Memory B cell (primary cell): ENCODE measurements around the gene KLHL25.

Experiments used
- ATAC-seq: fragments of 150-1000 bp; cut with Tn5 transposase; 2 replicates; pipeline ENCODE4 v1.10.0; 2021; ENCODE audit warnings: low read depth, mild to moderate bottlenecking, moderate library complexity
- DNase-seq, 2 donors: peaks; one replicate each; pipeline ENCODE4 v3.0.0; 2022; ENCODE audit warnings: low spot score in 2 of 2
- H3K27ac Mint-ChIP-seq: one replicate; pipeline ENCODE4 v1.8.0; 2022; ENCODE audit warnings: mild to moderate bottlenecking, moderate library complexity, mixed read lengths
- H3K27me3 Mint-ChIP-seq: one replicate; pipeline ENCODE4 v1.8.0; 2022; ENCODE audit warnings: mixed read lengths
- H3K36me3 Mint-ChIP-seq: one replicate; pipeline ENCODE4 v1.8.0; 2022; ENCODE audit warnings: mild to moderate bottlenecking, mixed read lengths
- H3K4me1 Mint-ChIP-seq: one replicate; pipeline ENCODE4 v1.8.0; 2022; ENCODE audit warnings: mixed read lengths
- H3K4me3 Mint-ChIP-seq: one replicate; pipeline ENCODE4 v1.8.0; 2022; ENCODE audit warnings: mild to moderate bottlenecking, moderate library complexity, mixed read lengths
- H3K9me3 Mint-ChIP-seq: one replicate; pipeline ENCODE4 v1.8.0; 2022; ENCODE audit warnings: mixed read lengths

Gene KLHL25

DNA sequence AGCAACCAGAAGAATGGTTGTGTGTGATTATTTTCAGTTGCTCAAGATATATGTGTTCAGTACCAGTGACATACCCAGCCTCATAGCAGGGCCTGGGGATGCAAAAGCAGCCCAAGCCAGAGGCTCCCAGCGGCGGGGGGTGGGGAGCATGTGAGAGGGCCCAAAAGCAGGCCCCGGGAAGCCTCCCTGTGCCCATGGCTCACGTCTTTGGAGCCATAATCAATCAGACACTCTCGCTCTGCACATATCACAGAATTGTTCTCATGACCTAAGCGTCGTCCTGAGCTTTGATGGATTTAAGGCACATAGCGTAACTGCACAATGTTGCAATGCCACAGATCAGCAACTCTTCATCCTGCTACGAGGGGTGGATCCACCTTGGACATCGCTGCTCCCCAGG, 20.8 kb downstream of the KLHL25 start:
- H3K27ac Mint-ChIP-seq = no peak overlapping the region
- no peaks in the 10 kb centered on the region for H3K27me3 Mint-ChIP-seq
- no peaks in the 10 kb centered on the region for H3K9me3 Mint-ChIP-seq
- ATAC-seq (no peak), DNase-seq (no peak)
- H3K4me3 Mint-ChIP-seq = no peak overlapping the region
- H3K4me1 Mint-ChIP-seq = peaks cover 2% of the 10 kb centered on the region
- no peaks in the 10 kb centered on the region for H3K36me3 Mint-ChIP-seq

DNA sequence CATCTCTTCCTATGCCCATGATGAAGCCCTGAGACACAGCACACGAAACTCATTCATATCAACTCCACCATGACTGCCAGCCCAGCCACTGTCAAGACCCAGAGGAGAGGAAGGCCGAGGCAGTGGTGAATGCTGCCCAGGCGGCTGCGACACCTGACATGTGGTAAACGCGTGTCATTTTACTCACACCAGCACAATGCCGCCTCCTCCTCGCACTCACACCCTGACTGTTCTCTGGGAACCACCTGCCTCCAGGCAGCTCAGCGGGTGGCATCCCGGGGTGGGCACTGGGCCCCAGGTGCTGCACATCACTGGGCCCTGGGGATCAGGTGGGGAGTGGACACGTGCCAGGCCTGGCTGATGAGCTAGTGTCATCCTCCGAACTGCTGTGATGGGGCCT, 21.5 kb downstream of the KLHL25 start:
- ATAC-seq (no peak), DNase-seq (no peak)
- no peaks in the 10 kb centered on the region for H3K9me3 Mint-ChIP-seq
- H3K27me3 Mint-ChIP-seq = no peaks in the 10 kb centered on the region
- H3K27ac Mint-ChIP-seq = no peak overlapping the region
- H3K4me1 Mint-ChIP-seq = peaks cover 2% of the 10 kb centered on the region
- no peak overlapping the region for H3K4me3 Mint-ChIP-seq
- H3K36me3 Mint-ChIP-seq = no peaks in the 10 kb centered on the region

DNA sequence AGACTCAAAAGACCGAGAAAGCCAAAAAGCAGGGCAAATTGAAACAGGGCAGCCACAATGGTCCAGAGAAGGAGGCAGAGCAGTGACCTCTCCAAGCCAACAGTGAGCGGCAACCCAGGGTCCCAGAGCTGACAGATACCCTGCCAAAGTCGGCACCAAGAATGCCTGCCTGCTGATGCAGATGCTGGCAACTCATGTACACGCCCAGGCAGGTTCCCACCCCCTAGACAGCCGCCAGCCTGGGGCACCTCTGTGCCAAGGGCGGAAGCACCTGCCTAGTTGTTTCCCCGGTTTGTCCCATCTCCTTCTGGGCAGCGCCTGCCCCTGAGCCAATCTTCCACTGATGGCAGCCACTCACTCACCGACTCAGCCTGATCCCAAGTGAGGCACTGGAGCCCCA, 22.1 kb downstream of the KLHL25 start:
- H3K27ac Mint-ChIP-seq = no peak overlapping the region
- no peaks in the 10 kb centered on the region for H3K27me3 Mint-ChIP-seq
- no peak for ATAC-seq

DNA sequence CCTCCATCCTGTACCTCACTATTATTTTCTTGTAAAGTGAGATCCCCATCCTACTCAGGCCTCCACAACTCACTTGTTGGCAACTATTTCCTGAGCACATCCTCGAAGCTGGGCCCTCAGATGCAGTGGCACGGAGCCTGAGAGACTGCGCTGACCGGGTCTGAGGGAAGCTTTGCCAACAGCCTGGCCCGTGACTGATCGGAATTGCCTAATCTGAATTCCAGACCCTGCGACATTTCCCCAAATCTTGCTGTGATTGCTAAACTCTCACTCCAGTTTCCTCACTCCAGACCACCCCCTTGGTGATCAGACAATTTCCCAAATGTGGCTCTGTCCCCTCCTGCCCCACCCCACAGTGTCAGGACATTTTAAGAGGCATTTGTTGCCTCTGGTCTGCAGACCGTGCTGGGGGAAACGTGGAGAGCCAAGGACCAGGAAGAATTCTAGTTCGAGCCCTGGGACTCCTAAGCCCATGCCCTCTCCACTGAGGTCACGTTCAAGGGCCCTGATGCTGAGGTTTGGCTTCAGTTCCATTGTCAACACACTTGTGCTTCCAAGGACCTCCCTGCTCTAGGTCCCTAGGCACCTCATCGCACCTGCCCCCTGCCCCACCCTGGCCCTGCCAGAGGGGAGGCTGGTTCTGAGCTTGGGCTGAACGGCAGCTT, 22.8 kb downstream of the KLHL25 start:
- no peaks in the 10 kb centered on the region for H3K27me3 Mint-ChIP-seq
- H3K36me3 Mint-ChIP-seq = no peaks in the 10 kb centered on the region
- DNase-seq = no peak
- H3K4me3 Mint-ChIP-seq = no peak overlapping the region
- H3K27ac Mint-ChIP-seq = no peak overlapping the region
- peaks cover 2% of the 10 kb centered on the region for H3K4me1 Mint-ChIP-seq
- H3K9me3 Mint-ChIP-seq = no peaks in the 10 kb centered on the region
- ATAC-seq = no peak

More for the DNA sequence above, 22.1 kb downstream of the KLHL25 start:
- no peak for DNase-seq
- peaks cover 2% of the 10 kb centered on the region for H3K4me1 Mint-ChIP-seq
- H3K9me3 Mint-ChIP-seq = no peaks in the 10 kb centered on the region
- H3K36me3 Mint-ChIP-seq = no peaks in the 10 kb centered on the region
- H3K4me3 Mint-ChIP-seq = no peak overlapping the region

DNA sequence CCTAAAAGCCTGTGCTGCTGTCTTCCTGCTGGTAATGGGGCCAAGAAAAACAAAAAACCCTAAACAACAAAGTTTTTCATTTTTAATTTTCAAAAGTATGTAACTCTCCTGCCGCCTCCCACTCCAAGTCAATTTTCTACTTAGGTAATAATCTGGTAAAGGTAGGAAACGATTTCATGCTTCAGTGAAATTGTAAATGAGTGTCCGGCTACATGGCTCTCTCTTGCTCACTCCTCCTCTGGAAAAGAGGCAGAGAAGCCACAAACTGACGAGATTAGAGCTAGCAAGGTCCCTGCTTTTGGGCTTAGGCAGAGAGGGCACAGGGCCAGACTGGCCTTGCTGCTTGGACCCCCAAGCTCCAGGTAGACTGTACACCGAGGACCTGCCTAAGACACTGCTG, 23.5 kb downstream of the KLHL25 start:
- no peak for ATAC-seq
- no peak for DNase-seq
- no peaks in the 10 kb centered on the region for H3K36me3 Mint-ChIP-seq
- H3K4me3 Mint-ChIP-seq = no peak overlapping the region
- H3K27ac Mint-ChIP-seq = no peak overlapping the region
- peaks cover 4% of the 10 kb centered on the region for H3K4me1 Mint-ChIP-seq
- H3K27me3 Mint-ChIP-seq = no peaks in the 10 kb centered on the region
- H3K9me3 Mint-ChIP-seq = no peaks in the 10 kb centered on the region

DNA sequence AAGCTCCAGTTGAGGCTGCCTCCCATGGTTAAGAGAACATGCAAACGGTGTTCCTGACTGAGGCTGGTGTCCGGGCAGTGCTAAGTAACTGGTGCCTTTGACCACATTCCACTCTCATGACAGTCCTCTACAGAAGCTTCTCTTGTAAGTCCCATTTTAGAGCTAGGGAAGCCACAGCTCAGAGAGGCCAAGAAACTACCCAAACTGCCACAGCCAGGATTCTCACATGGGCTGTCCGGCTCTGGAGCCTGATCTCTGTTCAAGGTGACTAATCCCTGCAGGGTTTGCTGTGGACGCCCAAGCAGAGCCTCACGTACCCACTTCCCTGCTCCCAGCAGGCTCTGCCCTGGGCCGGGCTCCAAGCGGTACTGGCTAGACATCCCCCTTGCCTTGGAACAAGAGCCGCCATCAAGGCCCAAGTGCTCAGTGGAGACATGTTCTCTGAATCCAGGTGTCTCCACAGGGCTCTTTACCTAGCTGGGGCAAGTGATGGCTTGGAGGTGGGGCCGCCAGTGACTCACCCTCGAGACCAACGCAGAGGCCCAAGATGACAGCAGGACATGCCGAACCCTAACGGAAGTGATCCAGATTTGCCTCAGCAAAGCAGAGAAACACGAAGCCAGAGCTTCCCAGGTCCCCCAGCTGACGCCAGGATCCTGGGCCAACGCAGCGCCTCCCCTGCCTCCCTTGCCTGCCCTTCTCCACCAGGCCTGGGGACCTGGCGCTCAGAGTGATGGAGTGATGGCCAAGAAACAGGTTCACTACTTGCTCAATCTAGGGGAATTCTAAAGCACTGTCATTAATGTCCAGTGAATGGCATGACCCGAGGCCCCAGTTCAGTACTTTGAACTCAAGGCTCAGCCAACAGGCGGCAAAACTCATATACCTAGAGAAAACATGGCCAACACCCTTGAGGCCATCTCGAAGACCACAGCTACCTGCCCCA, 24.4 kb downstream of the KLHL25 start:
- no peak overlapping the region for H3K4me3 Mint-ChIP-seq
- DNase-seq (no peak), ATAC-seq (no peak)
- H3K4me1 Mint-ChIP-seq = peaks cover 4% of the 10 kb centered on the region
- H3K27me3 Mint-ChIP-seq = no peaks in the 10 kb centered on the region
- no peaks in the 10 kb centered on the region for H3K9me3 Mint-ChIP-seq
- no peak overlapping the region for H3K27ac Mint-ChIP-seq
- H3K36me3 Mint-ChIP-seq = no peaks in the 10 kb centered on the region

DNA sequence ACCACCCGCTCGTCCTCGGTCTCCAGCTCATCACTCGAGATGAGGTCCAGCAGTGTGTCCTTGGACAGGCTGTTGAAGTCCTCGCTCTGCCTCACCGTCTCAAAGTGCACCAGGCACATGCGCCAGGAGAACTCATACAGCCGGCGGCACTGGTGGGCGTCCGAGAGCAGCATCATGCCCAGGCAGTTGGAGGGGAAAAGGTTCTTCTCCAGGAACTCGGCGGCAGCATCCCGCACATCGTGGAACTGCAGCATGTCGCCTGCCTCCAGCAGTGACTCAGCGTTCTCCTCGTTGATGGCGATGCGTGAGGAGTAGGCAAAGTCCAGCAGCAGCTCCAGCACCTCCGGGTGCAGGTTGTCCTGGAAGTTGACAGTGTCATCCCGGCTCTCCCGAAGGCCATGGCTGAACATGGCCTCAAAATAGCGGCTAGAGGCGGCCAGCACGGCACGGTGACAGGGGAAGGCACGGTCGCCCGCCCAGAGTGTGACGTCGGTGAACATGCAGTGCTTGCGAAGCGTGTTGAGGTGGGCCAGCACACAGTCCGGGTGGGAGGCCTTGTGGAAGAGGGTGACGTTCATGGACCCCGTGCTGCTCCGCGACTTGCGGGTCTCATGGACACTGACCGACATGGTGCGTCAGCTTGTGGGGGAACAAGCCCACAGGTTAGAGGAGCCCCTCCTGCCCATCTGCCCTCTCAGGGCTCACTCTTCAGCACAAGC, 25.4 kb downstream of the KLHL25 start:
- no peaks in the 10 kb centered on the region for H3K27me3 Mint-ChIP-seq
- H3K9me3 Mint-ChIP-seq = no peaks in the 10 kb centered on the region
- DNase-seq (no peak), ATAC-seq (no peak)
- H3K4me3 Mint-ChIP-seq = no peak overlapping the region
- no peaks in the 10 kb centered on the region for H3K36me3 Mint-ChIP-seq
- peaks cover 4% of the 10 kb centered on the region for H3K4me1 Mint-ChIP-seq
- H3K27ac Mint-ChIP-seq = no peak overlapping the region

DNA sequence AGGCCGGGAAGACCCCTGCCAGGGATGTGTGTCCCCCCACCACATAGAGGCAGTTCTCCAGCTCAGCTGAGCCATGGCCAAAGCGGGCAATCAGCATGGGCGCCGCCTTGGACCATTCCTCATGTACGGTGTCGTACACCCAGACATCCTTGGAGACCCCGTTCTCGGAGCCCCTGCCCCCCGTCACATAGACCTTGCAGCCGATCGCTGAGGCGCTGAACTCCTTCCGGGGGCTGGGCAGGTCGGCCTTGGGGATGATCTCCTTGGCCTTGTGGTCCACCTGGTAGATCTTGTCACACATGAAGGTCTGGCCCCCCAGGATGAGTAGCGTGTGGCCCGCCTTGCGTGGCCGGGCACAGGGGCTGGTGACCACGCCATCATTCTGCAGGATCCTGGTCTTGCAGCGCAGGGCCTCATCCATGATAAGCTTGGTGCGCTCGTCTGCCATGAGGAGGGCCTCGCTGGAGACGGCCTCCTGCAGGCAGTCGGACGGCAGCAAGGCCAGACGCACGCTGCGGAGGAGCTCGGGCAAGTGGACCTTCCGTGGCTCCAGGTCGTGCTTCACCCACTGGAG, 26.0 kb downstream of the KLHL25 start:
- no peak for DNase-seq
- Mint-ChIP-seq H3K27ac (no peak overlapping the region), H3K4me3 (no peak overlapping the region), H3K9me3 (no peaks in the 10 kb centered on the region), H3K36me3 (no peaks in the 10 kb centered on the region), H3K27me3 (no peaks in the 10 kb centered on the region), H3K4me1 (peaks cover 4% of the 10 kb centered on the region)
- ATAC-seq = no peak

DNA sequence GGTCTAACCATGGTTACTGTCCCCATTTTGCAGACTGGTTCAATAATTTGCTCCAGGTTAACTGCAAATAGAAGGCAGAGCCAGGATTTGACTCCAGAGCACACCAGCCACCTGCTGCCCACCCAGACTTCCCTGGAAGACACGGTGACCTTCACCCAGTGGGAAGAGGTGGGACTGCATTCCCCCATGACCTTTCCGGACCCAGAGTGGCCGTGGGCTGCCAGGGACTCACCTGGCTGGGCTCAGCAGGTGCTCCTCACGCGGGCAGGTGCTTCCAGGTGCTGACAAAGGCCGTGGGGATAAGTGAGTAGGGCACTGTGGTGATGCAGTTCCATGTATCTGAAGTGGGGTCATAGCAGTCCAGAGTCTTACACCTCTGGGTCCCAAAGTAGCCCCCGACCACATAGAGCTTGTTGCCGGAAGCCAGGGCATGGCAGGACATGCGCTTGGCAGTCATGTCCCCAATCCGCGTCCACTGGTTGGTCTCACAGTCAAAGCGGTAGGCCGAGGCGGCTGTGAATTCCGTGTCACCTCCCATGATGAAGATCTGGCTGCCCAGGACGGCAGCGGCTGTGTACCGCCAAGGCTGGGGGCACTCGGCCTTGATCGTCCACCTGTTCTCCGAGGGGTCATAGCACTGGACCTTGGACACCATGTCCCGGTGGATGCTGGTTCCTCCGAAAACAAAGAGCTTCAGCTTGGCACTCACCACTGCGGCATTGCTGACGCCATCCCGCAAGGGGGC, 26.8 kb downstream of the KLHL25 start:
- ATAC-seq = no peak
- peaks cover 3% of the 10 kb centered on the region for H3K4me1 Mint-ChIP-seq
- no peak for DNase-seq
- no peak overlapping the region for H3K27ac Mint-ChIP-seq
- peaks cover 2% of the 10 kb centered on the region for H3K36me3 Mint-ChIP-seq
- no peaks in the 10 kb centered on the region for H3K9me3 Mint-ChIP-seq
- H3K4me3 Mint-ChIP-seq = no peak overlapping the region
- no peaks in the 10 kb centered on the region for H3K27me3 Mint-ChIP-seq

DNA sequence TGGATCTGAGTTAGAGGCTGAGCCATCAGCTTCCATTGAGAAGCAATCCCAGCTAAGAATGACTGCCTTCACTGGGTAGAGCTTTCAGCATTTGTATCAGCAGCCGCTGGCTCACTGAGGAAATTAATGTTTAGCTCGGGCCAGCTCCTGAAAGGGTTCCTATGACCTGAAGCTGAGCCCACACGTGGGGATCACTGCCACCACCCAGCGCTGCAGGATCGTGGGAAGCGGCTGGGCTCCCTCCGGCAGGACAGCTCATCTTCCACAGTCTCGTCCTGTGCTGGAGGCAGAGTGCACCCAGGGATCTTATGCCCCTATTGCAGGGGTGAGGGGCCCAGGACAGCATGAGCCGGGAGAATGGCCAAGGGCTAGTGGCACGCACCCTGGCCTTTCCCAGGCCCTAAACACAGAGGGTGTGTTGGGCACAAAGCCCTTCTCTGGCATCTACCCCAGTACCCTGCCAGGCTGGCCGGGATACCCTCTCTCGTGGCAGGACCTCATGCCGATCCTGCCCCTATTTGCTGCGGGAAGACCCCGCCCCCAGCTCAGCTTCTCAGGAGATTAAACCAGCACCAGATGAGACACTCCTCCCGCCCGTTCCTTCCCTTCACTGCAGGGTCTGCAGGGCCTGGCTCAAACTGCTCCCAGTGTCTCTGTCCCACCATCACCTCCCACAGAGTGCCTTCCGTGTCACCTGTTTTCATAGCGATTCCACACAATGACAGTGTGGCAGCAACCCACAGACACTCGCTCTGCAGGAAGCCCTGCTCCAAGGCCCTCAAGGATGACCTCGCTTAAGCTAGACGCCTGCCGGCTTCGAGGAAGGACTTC, 28.5 kb downstream of the KLHL25 start:
- peaks cover 2% of the 10 kb centered on the region for H3K36me3 Mint-ChIP-seq
- ATAC-seq = no peak

DNA sequence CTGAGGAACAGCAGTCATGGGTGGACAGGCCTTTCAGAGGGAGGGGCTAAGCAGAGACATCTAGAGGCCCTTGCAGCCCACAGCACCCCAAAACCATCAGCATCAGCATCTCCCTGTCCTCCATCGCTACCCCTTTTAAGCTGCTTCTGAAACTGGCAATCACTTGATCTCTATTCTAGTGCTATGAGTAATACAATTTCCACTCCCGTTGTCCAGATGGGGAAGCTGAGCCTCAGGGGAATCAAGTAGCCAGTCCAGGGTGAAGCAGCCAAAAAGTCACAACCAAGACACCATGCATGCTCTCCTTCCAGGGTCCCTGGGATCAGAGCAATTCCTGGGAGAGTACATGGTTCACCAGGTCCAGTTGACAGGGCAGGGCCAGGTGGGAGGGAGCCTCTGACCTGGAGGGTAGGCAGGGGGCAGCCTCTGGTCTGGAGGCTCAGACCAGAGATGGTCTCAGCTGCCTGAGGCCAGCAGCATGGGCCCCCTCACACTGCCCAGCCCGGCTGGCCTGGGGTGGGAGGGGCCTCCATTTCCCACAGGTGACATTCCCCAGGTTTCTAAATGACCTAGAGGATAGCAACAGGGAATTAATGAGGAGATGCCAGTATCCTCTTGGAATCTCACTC, 30.0 kb downstream of the KLHL25 start:
- DNase-seq = no peak
- Mint-ChIP-seq H3K27me3 (no peaks in the 10 kb centered on the region), H3K4me1 (peaks cover 3% of the 10 kb centered on the region), H3K27ac (no peak overlapping the region), H3K4me3 (no peak overlapping the region), H3K36me3 (peaks cover 2% of the 10 kb centered on the region), H3K9me3 (no peaks in the 10 kb centered on the region)
- ATAC-seq = no peak

More for the DNA sequence above, 28.5 kb downstream of the KLHL25 start:
- H3K4me3 Mint-ChIP-seq = no peak overlapping the region
- H3K4me1 Mint-ChIP-seq = peaks cover 3% of the 10 kb centered on the region
- DNase-seq = no peak
- no peak overlapping the region for H3K27ac Mint-ChIP-seq
- no peaks in the 10 kb centered on the region for H3K9me3 Mint-ChIP-seq
- no peaks in the 10 kb centered on the region for H3K27me3 Mint-ChIP-seq
